ENCODE results near the gene RCL1.

DNA sequence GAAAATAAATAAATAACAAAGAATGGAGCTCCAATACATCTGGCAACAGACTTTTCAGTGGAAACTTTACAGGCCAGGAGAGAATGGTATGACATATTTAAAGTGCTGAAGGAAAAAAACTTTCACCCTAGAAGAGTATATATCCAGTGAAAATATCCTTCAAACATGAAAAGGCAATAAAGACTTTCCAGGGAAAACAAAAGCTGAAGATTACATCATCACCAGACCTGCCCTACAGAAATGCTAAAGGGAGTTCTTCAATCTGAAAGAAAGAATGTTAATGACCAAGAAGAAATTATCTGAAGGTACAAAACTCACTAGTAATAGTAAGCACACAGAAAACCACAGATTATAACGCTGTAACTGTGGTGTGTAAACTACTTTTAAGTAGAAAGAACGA is 8.3 kb upstream of the RCL1 start:
- no peak for TF ChIP-seq ZFP90 (CRISPR knock-in tag; IDR thresholded peaks at IDR 0.05; ENCODE audit: borderline replicate concordance)
- TF ChIP-seq, protein P1, sequence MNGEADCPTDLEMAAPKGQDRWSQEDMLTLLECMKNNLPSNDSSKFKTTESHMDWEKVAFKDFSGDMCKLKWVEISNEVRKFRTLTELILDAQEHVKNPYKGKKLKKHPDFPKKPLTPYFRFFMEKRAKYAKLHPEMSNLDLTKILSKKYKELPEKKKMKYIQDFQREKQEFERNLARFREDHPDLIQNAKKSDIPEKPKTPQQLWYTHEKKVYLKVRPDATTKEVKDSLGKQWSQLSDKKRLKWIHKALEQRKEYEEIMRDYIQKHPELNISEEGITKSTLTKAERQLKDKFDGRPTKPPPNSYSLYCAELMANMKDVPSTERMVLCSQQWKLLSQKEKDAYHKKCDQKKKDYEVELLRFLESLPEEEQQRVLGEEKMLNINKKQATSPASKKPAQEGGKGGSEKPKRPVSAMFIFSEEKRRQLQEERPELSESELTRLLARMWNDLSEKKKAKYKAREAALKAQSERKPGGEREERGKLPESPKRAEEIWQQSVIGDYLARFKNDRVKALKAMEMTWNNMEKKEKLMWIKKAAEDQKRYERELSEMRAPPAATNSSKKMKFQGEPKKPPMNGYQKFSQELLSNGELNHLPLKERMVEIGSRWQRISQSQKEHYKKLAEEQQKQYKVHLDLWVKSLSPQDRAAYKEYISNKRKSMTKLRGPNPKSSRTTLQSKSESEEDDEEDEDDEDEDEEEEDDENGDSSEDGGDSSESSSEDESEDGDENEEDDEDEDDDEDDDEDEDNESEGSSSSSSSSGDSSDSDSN (CRISPR knock-in tag; IDR thresholded peaks at IDR 0.05): no peak
- no peak for TF ChIP-seq YY1 (IDR thresholded peaks at IDR 0.05; ENCODE audit: insufficient read depth, insufficient replicate concordance, low read depth, low read length)
- no peak for TF ChIP-seq EP300 (IDR thresholded peaks at IDR 0.05; ENCODE audit: low read depth in 2 of 2, low read length in 2 of 2)
- no peak for TF ChIP-seq EP300 (CRISPR knock-in tag; IDR thresholded peaks at IDR 0.05; ENCODE audit: borderline replicate concordance)
- TF ChIP-seq, protein P2, sequence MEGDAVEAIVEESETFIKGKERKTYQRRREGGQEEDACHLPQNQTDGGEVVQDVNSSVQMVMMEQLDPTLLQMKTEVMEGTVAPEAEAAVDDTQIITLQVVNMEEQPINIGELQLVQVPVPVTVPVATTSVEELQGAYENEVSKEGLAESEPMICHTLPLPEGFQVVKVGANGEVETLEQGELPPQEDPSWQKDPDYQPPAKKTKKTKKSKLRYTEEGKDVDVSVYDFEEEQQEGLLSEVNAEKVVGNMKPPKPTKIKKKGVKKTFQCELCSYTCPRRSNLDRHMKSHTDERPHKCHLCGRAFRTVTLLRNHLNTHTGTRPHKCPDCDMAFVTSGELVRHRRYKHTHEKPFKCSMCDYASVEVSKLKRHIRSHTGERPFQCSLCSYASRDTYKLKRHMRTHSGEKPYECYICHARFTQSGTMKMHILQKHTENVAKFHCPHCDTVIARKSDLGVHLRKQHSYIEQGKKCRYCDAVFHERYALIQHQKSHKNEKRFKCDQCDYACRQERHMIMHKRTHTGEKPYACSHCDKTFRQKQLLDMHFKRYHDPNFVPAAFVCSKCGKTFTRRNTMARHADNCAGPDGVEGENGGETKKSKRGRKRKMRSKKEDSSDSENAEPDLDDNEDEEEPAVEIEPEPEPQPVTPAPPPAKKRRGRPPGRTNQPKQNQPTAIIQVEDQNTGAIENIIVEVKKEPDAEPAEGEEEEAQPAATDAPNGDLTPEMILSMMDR (CRISPR knock-in tag; IDR thresholded peaks at IDR 0.05): no peak
- TF ChIP-seq ZNF12 (CRISPR knock-in tag; IDR thresholded peaks at IDR 0.05): no peak
- TF ChIP-seq RXRA (CRISPR knock-in tag; IDR thresholded peaks at IDR 0.05): no peak
- no peak for TF ChIP-seq TAF1 (CRISPR knock-in tag; IDR thresholded peaks at IDR 0.05)
- TF ChIP-seq, protein P3, sequence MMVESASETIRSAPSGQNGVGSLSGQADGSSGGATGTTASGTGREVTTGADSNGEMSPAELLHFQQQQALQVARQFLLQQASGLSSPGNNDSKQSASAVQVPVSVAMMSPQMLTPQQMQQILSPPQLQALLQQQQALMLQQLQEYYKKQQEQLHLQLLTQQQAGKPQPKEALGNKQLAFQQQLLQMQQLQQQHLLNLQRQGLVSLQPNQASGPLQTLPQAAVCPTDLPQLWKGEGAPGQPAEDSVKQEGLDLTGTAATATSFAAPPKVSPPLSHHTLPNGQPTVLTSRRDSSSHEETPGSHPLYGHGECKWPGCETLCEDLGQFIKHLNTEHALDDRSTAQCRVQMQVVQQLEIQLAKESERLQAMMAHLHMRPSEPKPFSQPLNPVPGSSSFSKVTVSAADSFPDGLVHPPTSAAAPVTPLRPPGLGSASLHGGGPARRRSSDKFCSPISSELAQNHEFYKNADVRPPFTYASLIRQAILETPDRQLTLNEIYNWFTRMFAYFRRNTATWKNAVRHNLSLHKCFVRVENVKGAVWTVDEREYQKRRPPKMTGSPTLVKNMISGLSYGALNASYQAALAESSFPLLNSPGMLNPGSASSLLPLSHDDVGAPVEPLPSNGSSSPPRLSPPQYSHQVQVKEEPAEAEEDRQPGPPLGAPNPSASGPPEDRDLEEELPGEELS (CRISPR knock-in tag; IDR thresholded peaks at IDR 0.05): no peak
- TF ChIP-seq, protein P4, sequence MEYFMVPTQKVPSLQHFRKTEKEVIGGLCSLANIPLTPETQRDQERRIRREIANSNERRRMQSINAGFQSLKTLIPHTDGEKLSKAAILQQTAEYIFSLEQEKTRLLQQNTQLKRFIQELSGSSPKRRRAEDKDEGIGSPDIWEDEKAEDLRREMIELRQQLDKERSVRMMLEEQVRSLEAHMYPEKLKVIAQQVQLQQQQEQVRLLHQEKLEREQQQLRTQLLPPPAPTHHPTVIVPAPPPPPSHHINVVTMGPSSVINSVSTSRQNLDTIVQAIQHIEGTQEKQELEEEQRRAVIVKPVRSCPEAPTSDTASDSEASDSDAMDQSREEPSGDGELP (IDR thresholded peaks at IDR 0.05; ENCODE audit: borderline replicate concordance, low read depth): no peak
- TF ChIP-seq ZNF629 (CRISPR knock-in tag; conservative IDR thresholded peaks at IDR 0.05): no peak
- no peak for TF ChIP-seq CEBPB (IDR thresholded peaks at IDR 0.05; ENCODE audit: borderline replicate concordance, low read depth, low read length)

Measured in HepG2 (cell line).